Esophagus squamous epithelium (tissue), 4 donors: ENCODE measurements around the gene TP53.
"Not testable (repeated sequence)": the region's sequence is repeated elsewhere in the genome, so short reads cannot be mapped to it uniquely, and the experiment has no call there.

Experiments
- CTCF ChIP-seq, 6 experiments: fragments of 450-650 bp in 4 of 6; fragments of 200-600 bp in 2 of 6; sonication (generic) in 2 of 6; IDR thresholded peaks; one replicate each; pipeline ENCODE4 v1.5.1; 2016 to 2019; ENCODE audit warnings: antibody characterized with exemption in 6 of 6, mild to moderate bottlenecking in 4 of 6, moderate library complexity in 4 of 6
- POLR2A ChIP-seq, 4 donors: fragments of 450-650 bp; IDR thresholded peaks; one replicate each; pipeline ENCODE4 v1.6.1; 2017; ENCODE audit warnings: antibody characterized with exemption in 4 of 4, mild to moderate bottlenecking in 4 of 4, moderate library complexity in 3 of 4

- TF ChIP-seq POLR2A, CTCF (IDR thresholded peaks at IDR 0.05): not testable (repeated sequence)
Observed at GRCh38 chr17:7641635-7642034, 45.7 kb downstream of the TP53 start.
